Ovary (tissue), 3 donors: ENCODE results near the gene AP3B1.

ENCODE experiments used
- CTCF ChIP-seq, 3 donors: fragments of 450-650 bp in 2 of 3; fragments of 200-600 bp in 1 of 3; IDR thresholded peaks; one replicate each; pipeline versions ENCODE4 v1.5.1 to v1.8.0; 2016 to 2022; ENCODE audit warnings: antibody characterized with exemption in 3 of 3, mild to moderate bottlenecking in 1 of 3
- POLR2A ChIP-seq: fragments of 450-650 bp; IDR thresholded peaks from one replicate; pipeline ENCODE4 v1.6.1; 2017; ENCODE audit warnings: antibody characterized with exemption, mild to moderate bottlenecking, moderate library complexity
- donor health status: DM: no; HTN: no; CAD: no.

- TF ChIP-seq POLR2A: no peak
- TF ChIP-seq CTCF (IDR thresholded peaks at IDR 0.05): no peak
Measured at GRCh38 chr5:78127875-78128274, 166.6 kb downstream of the AP3B1 start.
